NOMO-1 treated with dmso at 0.1 percent for 144 hours (cell line): ENCODE results near the gene SHISAL1.

Experiments used
- DNase-seq: peaks from one replicate; lab custom pipeline; 2025; ENCODE audit not compliant: unreplicated experiment; lab: John Stamatoyannopoulos, UW

SHISAL1 gene

DNA sequence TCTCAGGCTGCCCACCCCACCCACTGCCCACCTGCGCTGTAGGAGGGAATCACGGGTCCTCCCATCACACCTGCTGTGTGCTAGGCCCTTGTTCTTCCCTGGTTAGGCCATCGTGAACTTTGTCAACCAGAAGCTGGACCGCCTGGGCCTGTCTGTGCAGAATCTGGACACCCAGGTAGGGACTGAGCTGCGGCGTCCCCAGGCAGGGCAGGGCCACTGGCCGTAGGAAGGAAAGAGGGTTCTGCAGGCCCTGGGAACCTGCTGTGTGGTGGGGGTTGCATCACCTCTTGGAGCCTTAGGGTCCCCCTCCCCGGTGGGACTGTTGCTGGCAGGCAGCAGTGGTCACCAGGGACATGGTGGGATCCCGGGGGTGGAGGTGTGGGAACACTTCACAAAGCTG, 116.5 kb downstream of the SHISAL1 start:
- DNase-seq = no peak

DNA sequence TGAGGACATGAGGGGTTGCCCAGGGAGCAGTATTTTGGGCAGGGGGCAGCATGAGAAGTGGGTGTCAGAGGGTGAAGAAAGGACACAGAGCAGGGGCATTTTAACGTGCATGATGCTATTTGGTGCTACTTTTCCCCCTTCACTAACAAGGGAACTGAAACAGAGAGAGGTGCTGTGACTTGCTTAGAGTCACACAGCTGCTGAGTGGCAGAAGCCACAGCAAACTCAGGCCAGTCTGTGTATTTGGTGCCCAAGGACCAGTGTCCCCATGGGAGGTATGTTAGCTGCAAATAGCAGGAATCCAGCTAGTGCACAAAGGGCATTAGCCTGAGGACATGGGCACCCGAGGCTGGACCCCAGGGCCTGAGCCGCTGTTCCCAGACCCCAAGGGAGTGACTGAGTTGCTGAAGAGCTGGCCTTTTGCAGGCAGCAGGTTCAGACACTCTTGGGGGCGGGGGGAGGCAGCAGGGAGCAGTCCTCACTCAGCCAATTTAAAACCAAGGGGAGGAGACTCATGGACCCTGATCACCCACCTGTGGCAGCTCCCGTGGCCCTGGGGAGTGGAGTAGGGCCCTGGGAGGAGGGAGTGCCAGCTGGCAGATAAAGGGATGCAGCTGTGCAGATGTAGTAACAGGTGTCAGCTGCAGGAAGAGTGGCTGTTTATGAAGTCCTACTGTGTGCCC, 117.4 kb downstream of the SHISAL1 start:
- DNase-seq = no peak

DNA sequence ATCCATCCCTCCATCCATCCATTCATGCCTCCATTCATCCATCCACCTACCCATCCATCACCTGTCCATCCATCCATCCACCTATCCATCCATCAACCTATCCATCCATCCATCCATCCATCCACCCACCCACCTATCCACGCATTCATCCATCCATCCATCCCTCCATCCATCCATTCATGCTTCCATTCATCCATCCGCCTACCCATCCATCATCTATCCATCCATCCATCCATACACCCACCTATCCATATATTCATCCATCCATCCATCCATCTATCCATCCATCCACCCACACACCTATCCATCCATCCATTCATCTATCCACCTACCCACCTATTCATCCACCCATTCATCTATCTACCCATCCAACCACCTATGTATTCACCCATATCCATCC, 118.2 kb downstream of the SHISAL1 start:
- no peak for DNase-seq
